Stimulated activated CD4-positive, alpha-beta T cell treated with anti-CD3 and anti-CD28 coated beads, Interleukin-4, amount 100 ng/mL, for 24 hours (primary cell): Measurements from ENCODE around the gene RILPL1.
"Not testable (repeated sequence)": the region's sequence is repeated elsewhere in the genome, so short reads cannot be mapped to it uniquely, and the experiment has no call there.

Experiments used
- DNase-seq: peaks from one replicate; pipeline ENCODE4 v3.0.0-alpha.2; 2020

Gene RILPL1

DNA sequence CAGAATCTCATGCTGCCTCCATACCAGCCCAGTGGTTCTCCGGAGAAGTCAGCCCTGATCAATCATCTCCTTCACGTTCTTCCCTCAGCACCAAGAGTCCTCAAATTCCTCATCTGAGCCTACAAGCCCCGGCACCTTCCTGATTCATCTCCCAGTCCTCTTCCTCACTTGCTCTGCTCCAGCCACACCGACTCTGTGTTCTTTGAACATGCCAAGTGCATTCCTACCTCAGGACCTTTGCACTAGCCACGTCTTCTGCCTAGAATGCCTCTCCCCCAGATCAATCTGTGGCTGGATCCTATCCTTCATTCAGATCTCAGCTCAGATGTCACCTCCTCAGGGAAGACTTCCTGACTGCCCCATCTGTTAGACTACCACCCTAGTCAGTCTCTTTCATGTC, 4.7 kb downstream of the RILPL1 start:
- no peak for DNase-seq

DNA sequence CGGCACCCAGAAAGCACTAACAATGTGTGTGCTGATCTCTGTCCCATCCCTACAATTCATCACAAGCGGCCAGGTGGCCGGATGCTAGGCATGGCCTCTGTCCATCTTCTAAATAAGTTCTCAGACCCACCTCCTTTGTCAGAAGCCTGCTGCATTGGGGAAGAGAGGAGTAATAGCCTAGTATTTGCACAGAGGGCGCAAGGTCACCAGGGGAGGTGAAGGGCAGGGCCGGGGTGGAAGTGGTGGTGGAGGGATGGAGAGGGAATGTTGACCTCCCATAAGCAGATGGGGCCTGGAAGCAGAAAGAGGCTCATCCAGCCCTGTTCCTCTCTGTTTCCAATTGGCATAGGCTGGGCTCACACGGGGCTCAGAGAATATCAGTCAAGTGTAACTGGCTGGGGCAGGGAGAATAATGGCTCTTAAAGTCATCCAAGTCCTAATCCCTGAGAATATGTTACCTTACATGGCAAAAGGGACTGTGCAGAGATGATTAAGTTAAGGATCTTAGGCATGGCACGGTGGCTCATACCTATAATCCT, 6.9 kb downstream of the RILPL1 start:
- DNase-seq = no peak

- DNase-seq = no peak
Measured at GRCh38 chr12:123524378-123524777, 9.1 kb downstream of the RILPL1 start.

DNA sequence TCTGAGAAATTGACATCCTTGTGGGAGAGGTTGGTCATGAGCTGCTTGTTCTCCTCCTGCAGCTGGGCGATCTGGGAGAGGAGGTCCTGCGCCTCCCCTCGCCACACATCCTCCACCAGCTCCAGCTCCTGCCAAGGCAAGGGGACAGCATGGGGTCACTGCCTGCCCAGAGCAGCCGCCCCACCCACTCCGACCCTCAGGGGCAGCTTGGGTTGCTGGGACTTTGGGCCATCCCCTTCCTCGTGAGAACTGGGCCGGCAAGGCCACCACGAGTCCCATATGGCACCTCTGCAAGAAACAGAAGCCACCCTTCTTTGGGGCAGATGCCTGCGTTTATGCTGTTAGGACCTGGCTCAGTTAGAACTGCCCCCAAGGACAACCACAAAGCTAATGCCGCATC, 10.0 kb downstream of the RILPL1 start:
- DNase-seq = no peak

GRCh38 chr12:123522164-123522563, 11.4 kb downstream of the RILPL1 start:
- DNase-seq = no peak

DNA sequence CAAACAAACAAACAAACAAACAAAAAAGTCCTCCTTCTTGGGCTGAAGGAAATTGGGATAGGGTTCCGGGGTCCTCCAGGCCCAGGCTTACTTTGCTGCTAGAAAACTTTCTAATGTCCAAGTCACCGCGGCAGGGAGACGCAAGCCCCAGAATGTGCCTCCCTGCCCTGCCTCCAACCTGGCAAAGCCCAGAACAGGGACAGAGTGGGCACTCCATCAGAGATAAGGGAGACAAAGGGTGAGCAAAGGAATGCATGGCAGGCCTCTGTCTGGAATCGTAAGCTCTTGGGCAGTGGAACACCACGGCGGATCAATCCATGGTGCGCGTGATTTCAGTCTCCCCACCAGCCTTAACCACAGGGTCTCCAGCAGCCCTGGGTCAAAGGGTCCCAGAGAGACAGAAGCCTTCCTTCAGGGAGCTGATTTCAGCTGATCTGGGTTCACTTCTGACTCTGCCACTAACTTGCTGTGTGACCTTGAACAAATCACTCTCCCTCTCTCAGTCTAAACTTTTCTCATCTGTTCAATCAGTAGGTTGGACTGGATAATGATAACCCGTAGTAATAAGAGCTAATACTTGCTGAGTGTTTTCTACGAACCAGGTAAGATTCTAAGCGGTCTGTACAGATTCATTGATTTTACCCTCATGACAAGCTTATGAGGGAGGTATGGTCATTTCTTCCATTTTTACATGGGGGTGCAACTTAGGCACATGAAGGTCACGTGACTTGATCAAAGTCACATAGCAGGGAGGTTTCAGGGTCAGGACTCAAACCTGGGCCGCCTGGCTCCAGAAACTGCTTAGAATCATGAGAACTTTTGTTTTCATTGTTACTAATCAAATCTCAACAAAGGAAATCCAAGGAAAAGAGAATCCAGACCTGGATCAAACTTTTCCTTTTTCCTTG, 12.7 kb downstream of the RILPL1 start:
- no peak for DNase-seq

DNA sequence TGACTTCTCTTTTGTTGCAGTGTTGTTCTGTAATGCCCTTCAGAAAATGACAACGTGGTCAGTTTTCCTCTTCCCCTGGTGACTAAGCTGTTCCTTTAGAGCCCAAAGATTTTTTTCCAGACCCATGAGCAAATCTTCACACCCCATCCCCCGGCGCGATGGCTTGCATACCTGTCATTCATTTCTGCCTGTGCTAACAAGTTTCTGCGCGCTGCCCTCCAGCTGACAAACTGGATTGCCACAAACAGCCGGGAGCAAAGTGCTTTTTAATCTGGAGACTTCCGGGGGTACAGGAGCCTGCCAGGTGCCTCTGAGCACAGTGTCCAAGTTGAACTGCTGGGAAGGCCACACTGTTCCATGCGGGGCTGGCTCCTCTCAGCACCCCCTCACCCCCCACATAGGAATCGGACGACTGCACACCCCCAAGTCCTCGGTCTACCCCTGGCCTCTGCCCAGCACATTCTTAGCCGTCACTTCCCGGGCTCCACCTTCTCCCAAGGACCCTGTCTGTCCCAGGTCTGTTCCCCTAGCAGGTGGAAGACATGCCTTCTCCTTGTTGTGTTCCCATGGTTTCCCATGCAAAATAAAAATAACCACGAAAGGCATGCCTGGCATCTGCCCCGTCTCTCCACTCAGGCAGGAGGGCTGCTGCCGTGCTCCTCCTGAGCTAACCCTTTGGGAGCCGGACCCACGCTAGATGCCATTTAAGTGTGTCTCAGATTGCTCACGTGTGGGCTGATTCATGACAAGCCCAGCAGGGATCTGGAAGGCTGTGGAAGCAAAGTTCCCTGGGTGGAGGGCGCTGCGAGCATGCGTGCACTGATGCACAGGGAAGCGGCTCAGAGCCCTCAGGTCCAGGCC, 14.1 kb downstream of the RILPL1 start:
- no peak for DNase-seq

DNA sequence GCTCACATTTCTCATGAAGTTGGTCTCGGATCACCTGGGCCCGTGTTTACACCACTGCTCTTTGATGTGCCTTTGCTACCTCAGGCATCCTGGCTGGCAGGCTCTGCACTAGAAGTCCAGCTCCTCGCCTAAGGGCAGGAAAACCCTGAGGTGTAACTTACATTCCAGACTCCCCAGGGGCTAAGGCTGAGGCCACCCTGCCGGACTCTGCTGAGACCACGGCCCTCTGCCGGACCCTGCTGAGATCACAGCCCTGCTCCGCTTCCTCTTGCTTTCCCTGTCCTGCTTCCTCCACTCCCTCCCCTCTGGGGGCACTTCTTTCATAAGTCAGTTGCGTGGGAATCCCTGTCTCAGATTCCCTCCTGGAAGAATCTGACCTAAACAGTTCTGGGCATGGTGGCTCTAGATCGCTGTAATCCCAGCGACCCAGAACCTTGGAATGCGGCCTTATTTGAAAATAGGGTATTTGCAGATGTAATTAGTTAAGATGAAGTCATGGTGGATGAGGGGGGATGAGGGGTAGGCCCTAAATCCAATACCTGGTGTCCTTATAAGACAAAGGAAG, 17.2 kb downstream of the RILPL1 start:
- DNase-seq = no peak

- not testable (repeated sequence) for DNase-seq
Measured at GRCh38 chr12:123514582-123515221, 18.8 kb downstream of the RILPL1 start.

DNA sequence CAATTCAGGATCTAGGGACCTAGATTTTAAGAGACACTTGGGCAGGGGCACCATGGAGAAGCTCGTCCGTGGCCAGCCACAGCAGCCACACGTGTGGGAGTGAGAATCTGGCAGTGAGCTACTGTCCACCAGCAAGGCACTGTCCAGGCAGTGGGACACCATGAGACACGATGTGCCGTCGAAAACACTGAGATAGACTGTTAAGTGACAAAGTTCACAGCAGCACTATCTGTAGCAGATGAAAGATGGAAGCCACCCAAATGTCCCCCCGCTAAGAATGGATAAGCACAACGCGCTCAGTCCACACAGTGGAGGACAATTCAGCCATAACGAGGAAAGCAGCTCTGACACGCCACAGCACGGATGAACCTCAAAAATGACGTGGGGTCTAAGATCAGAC, 19.7 kb downstream of the RILPL1 start:
- no peak for DNase-seq

- DNase-seq = no peak
Measured at GRCh38 chr12:123512838-123513665, 20.5 kb downstream of the RILPL1 start.

DNA sequence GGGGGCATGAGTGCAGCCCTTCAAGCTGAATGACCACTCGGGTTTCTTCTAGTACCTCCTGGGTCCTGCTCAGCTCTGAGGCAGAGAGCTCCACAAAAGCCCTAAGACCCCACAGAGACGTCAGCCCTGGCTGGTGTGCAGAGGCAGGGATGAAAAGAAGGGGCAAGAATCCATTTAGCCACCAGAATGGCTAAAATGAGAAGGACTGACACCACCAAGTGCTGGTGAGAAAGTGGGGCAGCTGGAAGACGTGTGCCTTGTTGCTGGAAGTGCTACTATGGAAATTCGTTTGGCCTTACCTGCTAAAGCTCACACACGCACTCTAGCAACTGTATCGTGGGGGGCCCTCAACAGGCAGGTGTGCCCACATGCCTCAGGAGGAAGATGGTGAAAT, 26.7 kb downstream of the RILPL1 start:
- no peak for DNase-seq

DNA sequence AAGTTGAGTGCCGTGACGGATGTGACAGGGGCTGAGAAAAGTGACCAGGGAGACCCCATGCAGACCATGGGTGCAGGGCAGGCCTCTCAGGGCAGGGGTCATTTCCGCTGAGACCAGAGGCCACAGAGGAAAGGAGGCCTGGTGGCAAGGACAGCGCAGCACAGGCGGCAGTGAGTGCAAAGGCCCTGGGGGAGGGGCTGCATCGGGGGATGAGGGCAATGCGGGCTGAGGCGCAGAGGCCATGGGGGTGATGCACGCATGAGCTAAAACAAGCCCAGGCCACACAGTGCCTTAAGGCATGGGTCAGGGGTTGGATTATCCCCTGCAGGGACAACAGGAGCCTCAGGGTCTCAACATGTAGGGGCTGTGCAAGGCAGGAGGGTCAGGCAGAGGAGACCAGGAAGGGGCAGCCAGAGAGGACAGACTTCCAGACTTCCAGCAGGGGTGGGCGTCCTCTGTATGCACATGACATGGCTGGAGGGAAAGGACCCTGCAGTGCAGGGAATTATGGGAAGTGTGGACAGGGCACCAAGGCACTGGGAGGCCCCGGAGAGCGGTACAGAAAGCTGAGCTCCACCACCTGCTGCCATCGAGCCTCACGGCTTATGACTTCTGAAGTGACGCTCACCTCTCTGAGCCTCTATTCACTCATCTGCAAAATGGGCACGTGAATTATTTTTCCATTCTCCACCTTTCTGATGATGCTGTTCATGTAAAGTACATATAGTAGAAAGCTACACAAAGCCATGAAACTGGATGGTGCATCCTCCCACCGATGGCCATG, 27.3 kb downstream of the RILPL1 start:
- no peak for DNase-seq

DNA sequence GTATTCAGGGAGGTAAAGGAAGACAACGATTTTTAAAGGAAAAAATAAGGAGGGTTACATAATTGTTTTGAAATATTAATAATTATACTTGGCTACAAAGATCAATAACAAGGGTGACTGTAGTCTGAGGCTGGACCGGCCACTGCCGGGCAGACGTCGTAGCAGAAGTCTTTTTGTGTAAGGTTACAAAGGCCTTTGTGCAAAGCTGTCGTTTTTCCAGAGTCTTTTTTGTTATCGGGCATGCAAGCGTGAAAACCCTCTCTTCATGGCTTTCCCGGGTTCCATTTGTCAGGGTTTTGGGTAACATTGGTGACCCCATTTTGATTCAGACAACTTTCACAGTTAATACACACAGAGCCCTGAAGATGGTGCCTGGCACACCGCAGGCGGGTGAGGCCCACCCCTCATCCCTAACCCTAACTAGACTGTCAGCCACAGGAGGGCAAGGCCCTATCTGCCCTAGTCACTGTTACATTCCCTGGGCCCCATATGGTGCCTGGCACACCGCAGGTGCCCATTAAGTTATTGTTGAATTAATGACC, 31.3 kb downstream of the RILPL1 start:
- no peak for DNase-seq

DNA sequence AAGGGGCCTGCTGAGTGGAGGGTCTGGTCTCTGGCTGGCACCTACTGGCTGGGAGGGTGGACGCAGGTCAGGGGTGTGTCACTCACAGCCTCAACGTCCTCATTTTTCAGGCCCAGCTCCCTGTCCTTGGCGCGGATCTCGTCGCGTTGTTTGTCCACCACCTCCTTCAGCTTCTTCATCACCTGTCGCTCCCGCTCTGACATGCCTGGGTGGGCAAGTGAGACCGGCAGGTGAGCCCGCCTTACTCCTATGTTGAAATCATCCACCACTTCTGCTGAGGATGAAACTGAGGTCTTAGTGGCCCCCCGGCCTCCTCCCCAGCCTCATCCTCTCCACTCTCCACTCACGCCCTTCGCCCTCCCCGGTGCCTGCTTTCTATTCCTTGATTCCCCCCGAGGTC, 34.2 kb downstream of the RILPL1 start:
- DNase-seq = no peak

- no peak for DNase-seq
Measured at GRCh38 chr12:123498126-123498825, 35.2 kb downstream of the RILPL1 start.

DNA sequence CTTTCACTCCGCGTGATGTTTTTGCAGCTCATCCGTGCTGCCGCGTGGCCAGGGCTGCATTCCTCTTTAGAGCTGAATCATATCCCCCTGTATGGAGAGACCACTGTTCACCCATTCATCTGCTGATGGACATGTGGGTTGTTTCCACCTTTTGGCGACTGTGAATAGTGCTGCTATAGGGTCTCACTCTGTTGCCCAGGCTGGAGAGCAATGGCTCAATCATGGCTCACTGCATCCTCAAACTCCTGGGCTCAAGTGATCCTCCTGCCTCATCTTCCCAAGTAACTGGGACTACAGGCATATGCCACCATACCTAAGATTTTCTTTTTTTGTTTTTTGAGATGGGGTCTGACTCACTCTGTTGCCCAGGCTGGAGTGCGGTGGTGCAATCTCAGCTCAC, 36.5 kb downstream of the RILPL1 start:
- no peak for DNase-seq

GRCh38 chr12:123494124-123494851, 39.2 kb downstream of the RILPL1 start:
- no peak for DNase-seq

GRCh38 chr12:123492339-123493039, 41.0 kb downstream of the RILPL1 start:
- not testable (repeated sequence) for DNase-seq
